ENCODE measurements around the gene PLEKHA7.

PLEKHA7 gene

GRCh38 chr11:16776711-16777612 is 237.3 kb downstream of the PLEKHA7 start:
- DNase-seq (ENCODE audit: low read depth in 3 of 3): no peak

DNA sequence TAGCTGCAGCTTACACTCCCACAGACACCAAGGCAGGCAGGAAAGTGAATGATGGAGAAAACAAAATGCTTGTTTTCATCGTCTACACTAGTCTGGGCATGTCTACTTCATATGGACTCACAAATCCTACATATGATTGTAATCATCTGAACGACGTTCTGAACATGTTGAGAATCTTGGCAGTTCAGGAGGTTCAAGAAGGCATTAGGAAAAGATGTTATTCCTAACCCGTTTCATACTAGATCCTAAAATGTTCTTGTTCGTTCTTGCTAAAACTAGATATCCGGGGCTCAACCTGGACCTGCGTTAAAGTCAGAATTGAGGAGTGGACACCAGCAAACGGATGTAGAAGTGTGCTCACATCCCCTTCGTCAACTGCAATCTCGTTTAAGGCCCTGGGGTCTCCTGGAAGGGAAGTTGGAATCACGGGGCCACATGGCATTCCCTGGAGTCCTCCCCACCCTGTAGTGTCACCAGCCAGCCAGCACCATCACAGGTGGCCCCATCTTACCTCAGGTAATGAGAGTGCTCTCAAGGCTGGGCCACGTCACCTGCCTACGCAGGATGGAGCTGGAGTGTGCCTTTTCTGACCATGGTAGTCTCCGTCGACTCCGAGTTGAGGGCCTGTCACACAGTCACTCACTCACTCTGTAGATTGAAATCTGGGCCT is 238.5 kb downstream of the PLEKHA7 start:
- DNase-seq (ENCODE audit: low read depth in 3 of 3): no peak

DNA sequence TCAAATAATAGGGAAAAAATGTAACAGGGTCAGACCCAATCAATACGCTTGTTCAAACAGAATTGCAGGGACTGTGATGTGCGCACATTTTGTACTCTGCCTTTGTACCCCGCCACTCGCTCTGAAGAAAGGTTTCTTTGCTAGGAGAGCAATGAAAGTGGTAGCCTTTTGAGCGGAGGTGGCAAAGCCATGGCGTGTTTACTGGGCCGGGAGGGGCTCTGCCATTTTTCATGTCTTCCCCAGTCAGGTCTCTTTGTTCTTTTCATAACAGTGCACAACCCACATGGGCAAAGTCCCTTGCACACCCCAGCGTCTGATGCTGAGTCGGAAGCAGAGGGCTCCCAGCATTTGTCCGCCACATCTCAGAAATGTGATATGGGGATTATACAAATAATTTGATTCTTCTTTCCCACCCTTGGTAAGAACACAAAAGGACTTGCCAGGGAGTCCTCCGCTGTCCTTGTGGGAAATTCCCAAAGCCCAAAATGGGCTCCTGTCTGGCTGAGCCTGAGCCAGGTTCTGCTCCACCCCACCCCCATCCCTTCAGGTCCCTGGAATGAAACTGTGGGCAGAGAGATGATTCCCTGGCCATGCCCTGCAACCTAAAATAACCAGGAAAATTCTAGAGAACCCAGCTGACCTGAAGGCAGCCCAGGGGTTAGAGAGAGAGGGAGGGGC is 239.1 kb downstream of the PLEKHA7 start:
- no peak for DNase-seq (ENCODE audit: low read depth in 3 of 3)

DNA sequence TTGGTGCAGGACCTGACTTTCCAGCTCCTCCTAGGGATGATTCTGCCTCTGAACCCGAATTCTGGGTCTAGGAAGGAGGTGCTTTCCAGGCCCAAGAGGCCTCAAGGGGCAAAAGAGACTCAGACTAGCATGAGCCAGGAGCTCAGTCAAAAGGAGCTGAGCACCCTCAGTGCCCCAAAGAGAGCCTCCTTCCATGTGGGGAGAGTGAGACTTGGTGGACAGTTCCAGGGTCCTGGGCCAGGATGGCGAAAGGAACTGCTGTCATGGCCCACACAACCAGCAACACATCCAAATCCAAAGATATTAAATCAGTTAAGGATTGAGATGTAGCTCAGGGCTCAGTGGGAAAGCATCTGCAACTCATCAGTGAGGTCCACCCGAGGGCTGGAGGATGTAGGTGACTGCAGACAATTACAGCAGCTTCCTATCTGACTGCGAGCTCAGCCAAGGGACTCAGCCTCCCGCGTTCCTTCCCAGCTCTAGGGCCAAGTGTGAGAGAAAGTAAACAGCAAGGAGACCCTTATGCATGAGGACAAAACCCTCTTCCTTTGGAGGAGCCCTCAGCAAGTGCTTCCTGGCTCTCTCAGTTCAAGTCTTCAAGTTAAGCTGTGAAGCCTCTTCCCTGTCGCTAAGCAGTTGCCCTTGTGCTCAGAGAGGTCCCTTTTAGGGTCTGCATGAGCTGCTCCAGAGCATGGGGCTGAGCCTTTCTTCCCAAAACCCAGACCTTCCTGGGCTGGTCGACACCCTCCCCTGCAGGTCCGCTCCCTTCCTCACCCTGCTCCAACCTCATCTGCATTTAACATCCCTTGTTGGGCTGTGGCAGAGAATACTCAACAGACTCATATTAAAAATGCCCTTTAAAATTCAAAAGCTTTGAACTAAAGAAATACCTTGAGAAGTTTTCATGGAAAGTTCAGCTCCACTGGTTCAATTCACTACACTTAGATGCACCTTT is 240.0 kb downstream of the PLEKHA7 start:
- DNase-seq (ENCODE audit: low read depth in 3 of 3): no peak

DNA sequence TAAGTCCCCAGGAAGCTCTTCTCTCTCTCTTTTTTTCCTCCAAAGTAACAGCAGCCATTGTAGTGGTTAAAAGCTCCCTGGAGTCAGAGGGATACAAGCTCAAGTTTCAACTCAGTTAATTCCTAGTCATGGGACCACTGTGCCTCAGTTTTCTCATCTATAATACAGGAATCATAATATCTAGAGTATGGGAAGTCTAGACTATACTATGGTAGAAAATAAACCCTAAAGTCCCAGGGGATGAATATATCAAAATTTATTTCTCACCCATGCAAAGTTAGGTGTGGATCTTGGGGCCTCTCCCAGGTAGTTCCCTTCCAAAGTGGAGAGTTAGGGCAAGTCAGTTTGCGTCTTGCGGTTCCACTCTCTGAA is 242.1 kb downstream of the PLEKHA7 start:
- DNase-seq (ENCODE audit: low read depth in 3 of 3): no peak

- no peak for DNase-seq (ENCODE audit: low read depth in 3 of 3)
These were observed 242.7 kb downstream of the PLEKHA7 start for GRCh38 chr11:16771350-16772140.

- no peak for DNase-seq (ENCODE audit: low read depth in 3 of 3)
These were observed 244.2 kb downstream of the PLEKHA7 start for GRCh38 chr11:16770016-16770415.

DNA sequence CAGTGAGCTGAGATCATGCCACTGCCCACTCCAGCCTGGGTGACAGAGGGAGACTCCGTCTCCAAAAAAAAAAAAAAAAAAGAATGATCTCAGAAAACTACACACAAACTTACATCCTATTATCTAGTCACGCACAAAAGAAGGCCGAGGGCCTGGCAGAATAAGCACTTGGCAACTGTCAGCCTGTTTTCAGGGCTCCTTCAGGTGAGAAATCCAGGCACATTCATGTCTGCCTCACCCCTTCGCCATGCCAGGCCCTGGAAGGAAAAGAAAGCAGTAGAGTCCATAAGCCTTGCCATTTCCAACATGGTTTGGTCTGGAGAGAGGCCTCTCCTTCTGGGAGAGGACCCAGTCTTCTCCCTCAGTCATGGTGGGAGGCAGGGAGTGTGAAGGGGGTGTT is 244.8 kb downstream of the PLEKHA7 start:
- DNase-seq (ENCODE audit: low read depth in 3 of 3): no peak

DNA sequence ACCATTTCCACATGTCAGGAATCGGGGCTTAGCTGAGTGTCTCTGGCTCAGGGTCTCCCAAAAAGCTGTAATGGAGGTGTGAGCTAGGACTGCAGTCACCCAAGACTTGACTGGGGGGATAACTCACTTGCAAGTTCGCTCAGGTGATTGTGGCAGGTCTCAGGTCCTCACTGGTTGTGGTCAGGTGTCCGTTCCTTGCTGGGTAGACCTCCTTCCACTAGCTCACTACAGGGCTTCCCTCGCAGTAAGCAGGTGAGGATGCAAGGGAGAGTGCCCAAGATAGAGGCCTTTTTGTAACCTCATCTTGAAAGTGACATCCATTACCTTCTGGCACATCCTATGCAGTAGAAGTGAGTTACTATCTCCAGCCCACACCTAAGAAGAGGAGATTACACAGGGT is 246.3 kb downstream of the PLEKHA7 start:
- DNase-seq (ENCODE audit: low read depth in 3 of 3): no peak

GRCh38 chr11:16767137-16767536 is 247.1 kb downstream of the PLEKHA7 start:
- no peak for DNase-seq (ENCODE audit: low read depth in 3 of 3)

- DNase-seq (ENCODE audit: low read depth in 3 of 3): no peak
These were observed 249.3 kb downstream of the PLEKHA7 start for GRCh38 chr11:16764888-16765287.

- DNase-seq (ENCODE audit: low read depth in 3 of 3): no peak
These were observed 250.5 kb downstream of the PLEKHA7 start for GRCh38 chr11:16763746-16764145.

GRCh38 chr11:16759857-16760508 is 254.2 kb downstream of the PLEKHA7 start:
- no peak for DNase-seq (ENCODE audit: low read depth in 3 of 3)

- DNase-seq (ENCODE audit: low read depth in 3 of 3): no peak
These were observed 255.7 kb downstream of the PLEKHA7 start for GRCh38 chr11:16758382-16759024.

- DNase-seq (ENCODE audit: low read depth in 3 of 3): no peak
These were observed 263.8 kb downstream of the PLEKHA7 start for GRCh38 chr11:16750417-16750816.

GRCh38 chr11:16749666-16750065 is 264.5 kb downstream of the PLEKHA7 start:
- no peak for DNase-seq (ENCODE audit: low read depth in 3 of 3)

DNA sequence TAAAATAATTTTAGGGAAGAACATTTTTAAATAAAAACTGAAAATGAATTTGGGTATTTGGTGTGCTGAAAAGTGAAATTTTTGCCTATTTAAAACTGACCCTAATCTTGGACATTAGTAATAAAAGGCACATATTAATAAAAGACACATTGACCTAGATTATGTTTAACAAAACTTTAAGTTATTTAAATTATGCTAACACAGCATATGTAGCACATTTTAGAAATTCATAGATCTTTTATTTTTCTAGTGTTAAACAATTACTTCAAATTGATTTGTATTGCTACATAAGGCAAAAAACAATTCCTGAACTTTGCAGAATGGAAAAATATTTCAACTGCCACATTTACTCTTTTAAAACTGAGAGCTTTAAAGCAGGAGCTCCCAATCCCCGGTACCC is 265.1 kb downstream of the PLEKHA7 start:
- DNase-seq (ENCODE audit: low read depth in 3 of 3): no peak

- DNase-seq (ENCODE audit: low read depth in 3 of 3): no peak
These were observed 268.1 kb downstream of the PLEKHA7 start for GRCh38 chr11:16745950-16746605.

- DNase-seq (ENCODE audit: low read depth in 3 of 3): no peak
These were observed 270.0 kb downstream of the PLEKHA7 start for GRCh38 chr11:16744128-16744725.

Data from stimulated activated CD4-positive, alpha-beta T cell treated with anti-CD3 and anti-CD28 coated beads, TNF-alpha, amount 100 ng/mL, for 24 hours (primary cell).